ENCODE results near the gene SFMBT1.

SFMBT1 gene

GRCh38 chr3:53003320-53003719, 42.6 kb downstream of the SFMBT1 start:
- Histone ChIP-seq H3K9ac (no peak overlapping the region), H3K4me3 (ENCODE audit: low read depth, low read length) (no peak overlapping the region)

GRCh38 chr3:52998771-52999513, 46.9 kb downstream of the SFMBT1 start:
- no peak for TF ChIP-seq CTCF (IDR thresholded peaks at IDR 0.05)
- Histone ChIP-seq H3K27me3 (ENCODE audit: control insufficient read depth, insufficient read depth, low read length) (no peaks in the 10 kb centered on the region), H3K9ac (no peak overlapping the region)

More at GRCh38 chr3:53003320-53003719, 42.6 kb downstream of the SFMBT1 start:
- H3K4me1 ChIP-seq: no peaks in the 10 kb centered on the region
- H3K9me3 ChIP-seq (ENCODE audit: control insufficient read depth, low read length): no peaks in the 10 kb centered on the region
- H3K79me2 ChIP-seq: peaks cover 2% of the 10 kb centered on the region
- H3K27me3 ChIP-seq (ENCODE audit: control insufficient read depth, insufficient read depth, low read length): no peaks in the 10 kb centered on the region
- no peak overlapping the region for H3K4me2 ChIP-seq (ENCODE audit: low read length)
- no peak overlapping the region for H2AFZ ChIP-seq
- no peak for TF ChIP-seq CTCF (IDR thresholded peaks at IDR 0.05)
- no peaks in the 10 kb centered on the region for H3K36me3 ChIP-seq (ENCODE audit: control insufficient read depth, insufficient read depth, low read length)
- H3K27ac ChIP-seq: no peak overlapping the region

GRCh38 chr3:52990637-52991036, 55.2 kb downstream of the SFMBT1 start:
- no peak overlapping the region for H2AFZ ChIP-seq
- no peaks in the 10 kb centered on the region for H3K27me3 ChIP-seq (ENCODE audit: control insufficient read depth, insufficient read depth, low read length)
- no peak overlapping the region for H3K27ac ChIP-seq
- no peak overlapping the region for H3K9ac ChIP-seq
- no peaks in the 10 kb centered on the region for H3K9me3 ChIP-seq (ENCODE audit: control insufficient read depth, low read length)
- no peaks in the 10 kb centered on the region for H3K36me3 ChIP-seq (ENCODE audit: control insufficient read depth, insufficient read depth, low read length)
- H3K4me1 ChIP-seq: no peaks in the 10 kb centered on the region
- peaks cover 5% of the 10 kb centered on the region for H3K79me2 ChIP-seq
- no peak overlapping the region for H3K4me3 ChIP-seq (ENCODE audit: low read depth, low read length)
- no peak for TF ChIP-seq CTCF (IDR thresholded peaks at IDR 0.05)
- H3K4me2 ChIP-seq (ENCODE audit: low read length): no peak overlapping the region

More at GRCh38 chr3:52998771-52999513, 46.9 kb downstream of the SFMBT1 start:
- H3K36me3 ChIP-seq (ENCODE audit: control insufficient read depth, insufficient read depth, low read length): no peaks in the 10 kb centered on the region
- peaks cover 2% of the 10 kb centered on the region for H3K79me2 ChIP-seq
- no peaks in the 10 kb centered on the region for H3K9me3 ChIP-seq (ENCODE audit: control insufficient read depth, low read length)
- no peak overlapping the region for H3K4me2 ChIP-seq (ENCODE audit: low read length)
- no peak overlapping the region for H3K27ac ChIP-seq
- H3K4me1 ChIP-seq: no peaks in the 10 kb centered on the region
- no peak overlapping the region for H3K4me3 ChIP-seq (ENCODE audit: low read depth, low read length)
- H2AFZ ChIP-seq: no peak overlapping the region

- no peak overlapping the region for H2AFZ ChIP-seq
- H3K36me3 ChIP-seq (ENCODE audit: control insufficient read depth, insufficient read depth, low read length): no peaks in the 10 kb centered on the region
- no peak overlapping the region for H3K4me2 ChIP-seq (ENCODE audit: low read length)
- no peak overlapping the region for H3K9ac ChIP-seq
- no peak for TF ChIP-seq CTCF (IDR thresholded peaks at IDR 0.05)
- H3K9me3 ChIP-seq (ENCODE audit: control insufficient read depth, low read length): no peaks in the 10 kb centered on the region
- H3K4me3 ChIP-seq (ENCODE audit: low read depth, low read length): no peak overlapping the region
- peaks cover 5% of the 10 kb centered on the region for H3K79me2 ChIP-seq
- no peak overlapping the region for H3K27ac ChIP-seq
- no peaks in the 10 kb centered on the region for H3K27me3 ChIP-seq (ENCODE audit: control insufficient read depth, insufficient read depth, low read length)
- no peaks in the 10 kb centered on the region for H3K4me1 ChIP-seq
Measured at GRCh38 chr3:52986938-52987337, 58.9 kb downstream of the SFMBT1 start.

- no peak overlapping the region for H2AFZ ChIP-seq
- H3K27ac ChIP-seq: no peak overlapping the region
- no peak for TF ChIP-seq CTCF (IDR thresholded peaks at IDR 0.05)
- H3K4me1 ChIP-seq: no peaks in the 10 kb centered on the region
- peaks cover 5% of the 10 kb centered on the region for H3K79me2 ChIP-seq
- no peaks in the 10 kb centered on the region for H3K9me3 ChIP-seq (ENCODE audit: control insufficient read depth, low read length)
- H3K27me3 ChIP-seq (ENCODE audit: control insufficient read depth, insufficient read depth, low read length): no peaks in the 10 kb centered on the region
- H3K36me3 ChIP-seq (ENCODE audit: control insufficient read depth, insufficient read depth, low read length): no peaks in the 10 kb centered on the region
- H3K9ac ChIP-seq: no peak overlapping the region
- no peak overlapping the region for H3K4me2 ChIP-seq (ENCODE audit: low read length)
- no peak overlapping the region for H3K4me3 ChIP-seq (ENCODE audit: low read depth, low read length)
Measured at GRCh38 chr3:52986049-52986448, 59.8 kb downstream of the SFMBT1 start.

Data from parathyroid adenoma (tissue), 2 donors.